RWPE2 (cell line): ENCODE measurements around the gene HS3ST3B1.

Experiments used
- ATAC-seq: fragments of 200-7000 bp; cut with Tn5 transposase; 3 replicates; pipeline ENCODE4 v1.9.1; 2021; ENCODE audit warnings: low read depth
- DNase-seq: peaks from one replicate; pipeline ENCODE4 v3.0.0-alpha.2; 2020; ENCODE audit warnings: low spot score
- H3K27ac ChIP-seq: fragments of 450-650 bp; 2 replicates; pipeline ENCODE4 v1.5.1; 2017; ENCODE audit warnings: mild to moderate bottlenecking; ENCODE audit not compliant: poor library complexity, severe bottlenecking
- H3K27me3 ChIP-seq: fragments of 250-450 bp; sonication (Bioruptor Pico); 2 replicates; pipeline ENCODE4 v1.5.1; 2021; ENCODE audit warnings: mild to moderate bottlenecking, moderate library complexity; ENCODE audit not compliant: insufficient read depth, poor library complexity, severe bottlenecking
- H3K36me3 ChIP-seq: fragments of 250-450 bp; sonication (Bioruptor Pico); 2 replicates; pipeline ENCODE4 v1.5.1; 2020; ENCODE audit warnings: low read depth, mild to moderate bottlenecking, moderate library complexity
- H3K4me1 ChIP-seq: fragments of 250-450 bp; sonication (Bioruptor Pico); 2 replicates; pipeline ENCODE4 v1.5.1; 2021; ENCODE audit warnings: mild to moderate bottlenecking, moderate library complexity; ENCODE audit not compliant: insufficient read depth, poor library complexity, severe bottlenecking
- H3K4me3 ChIP-seq: fragments of 250-450 bp; sonication (Bioruptor Pico); 2 replicates; pipeline ENCODE4 v1.5.1; 2021; ENCODE audit warnings: mild to moderate bottlenecking, moderate library complexity; ENCODE audit not compliant: severe bottlenecking
- H3K9me3 ChIP-seq: fragments of 250-450 bp; sonication (Bioruptor Pico); 2 replicates; pipeline ENCODE4 v1.5.1; 2021; ENCODE audit warnings: mild to moderate bottlenecking, moderate library complexity; ENCODE audit not compliant: severe bottlenecking
- CTCF ChIP-seq: fragments of 450-650 bp; IDR thresholded peaks from one replicate; pipeline ENCODE4 v1.5.1; 2017; ENCODE audit warnings: mild to moderate bottlenecking, moderate library complexity; ENCODE audit not compliant: poor library complexity, severe bottlenecking

Gene HS3ST3B1

GRCh38 chr17:14302431-14303099 lies 1.7 kb downstream of the HS3ST3B1 start:
- peaks cover 20% of the 10 kb centered on the region for H3K4me1 ChIP-seq
- peak overlapping the region; percentile 39 for H3K27ac ChIP-seq
- ATAC-seq (peak; percentile 39), DNase-seq (peak; percentile 79)
- no peaks in the 10 kb centered on the region for H3K36me3 ChIP-seq
- peak; percentile 89 for TF ChIP-seq CTCF
- H3K9me3 ChIP-seq, result no peaks in the 10 kb centered on the region
- H3K27me3 ChIP-seq, result peaks cover 27% of the 10 kb centered on the region
- H3K4me3 ChIP-seq, result peak overlapping the region; percentile 51

- no peak for DNase-seq
- H3K27ac ChIP-seq, result no peak overlapping the region
- H3K9me3 ChIP-seq, result no peaks in the 10 kb centered on the region
- H3K27me3 ChIP-seq, result peaks cover 17% of the 10 kb centered on the region
- no peaks in the 10 kb centered on the region for H3K36me3 ChIP-seq
- no peak for TF ChIP-seq CTCF
- peak overlapping the region; percentile 51 for H3K4me3 ChIP-seq
- peaks cover 27% of the 10 kb centered on the region for H3K4me1 ChIP-seq
- ATAC-seq, result no peak
Observed at GRCh38 chr17:14303343-14304221, 2.7 kb downstream of the HS3ST3B1 start.

- ATAC-seq (no peak), DNase-seq (no peak)
- H3K27ac ChIP-seq, result no peak overlapping the region
- H3K4me3 ChIP-seq, result no peak overlapping the region
- H3K36me3 ChIP-seq, result no peaks in the 10 kb centered on the region
- no peak for TF ChIP-seq CTCF
- H3K27me3 ChIP-seq, result peaks cover 10% of the 10 kb centered on the region
- H3K9me3 ChIP-seq, result no peaks in the 10 kb centered on the region
- H3K4me1 ChIP-seq, result peaks cover 29% of the 10 kb centered on the region
Observed at GRCh38 chr17:14304222-14304772, 3.4 kb downstream of the HS3ST3B1 start.

- Histone ChIP-seq H3K4me1 (peaks cover 27% of the 10 kb centered on the region), H3K36me3 (no peaks in the 10 kb centered on the region), H3K4me3 (no peak overlapping the region), H3K27ac (no peak overlapping the region), H3K9me3 (no peaks in the 10 kb centered on the region), H3K27me3 (peaks cover 3% of the 10 kb centered on the region)
- ATAC-seq (no peak), DNase-seq (no peak)
- TF ChIP-seq CTCF, result no peak
Observed at GRCh38 chr17:14304773-14305517, 4.1 kb downstream of the HS3ST3B1 start.
